ENCODE measurements around the gene ZBTB16.

DNA sequence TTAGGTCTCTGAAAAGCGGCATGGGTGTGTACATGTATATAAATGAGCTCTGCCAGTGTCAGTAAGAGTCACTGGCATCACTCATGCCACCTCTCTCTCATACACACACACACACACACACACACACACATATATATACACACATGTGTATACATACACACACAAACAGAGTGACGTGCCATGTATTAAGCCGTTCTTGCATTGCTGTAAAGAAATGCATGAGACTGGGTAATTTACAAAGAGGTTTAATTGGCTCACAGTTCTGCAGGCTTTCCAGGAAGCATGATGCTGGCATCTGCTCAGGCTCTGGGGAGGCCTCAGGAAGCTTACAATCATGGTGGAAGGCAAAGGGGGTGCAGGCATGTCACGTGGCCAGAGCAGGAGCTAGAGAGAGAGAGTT, 131.1 kb downstream of the ZBTB16 start:
- TF ChIP-seq POLR2A (IDR thresholded peaks at IDR 0.05; ENCODE audit: low read depth, low read length) (no peak), SMC3 (IDR thresholded peaks at IDR 0.05; ENCODE audit: low read depth, low read length) (no peak), RAD21 (IDR thresholded peaks at IDR 0.05; ENCODE audit: low read length) (no peak), MAFK (IDR thresholded peaks at IDR 0.05; ENCODE audit: low read depth, low read length) (no peak)
- TF ChIP-seq, protein P1, sequence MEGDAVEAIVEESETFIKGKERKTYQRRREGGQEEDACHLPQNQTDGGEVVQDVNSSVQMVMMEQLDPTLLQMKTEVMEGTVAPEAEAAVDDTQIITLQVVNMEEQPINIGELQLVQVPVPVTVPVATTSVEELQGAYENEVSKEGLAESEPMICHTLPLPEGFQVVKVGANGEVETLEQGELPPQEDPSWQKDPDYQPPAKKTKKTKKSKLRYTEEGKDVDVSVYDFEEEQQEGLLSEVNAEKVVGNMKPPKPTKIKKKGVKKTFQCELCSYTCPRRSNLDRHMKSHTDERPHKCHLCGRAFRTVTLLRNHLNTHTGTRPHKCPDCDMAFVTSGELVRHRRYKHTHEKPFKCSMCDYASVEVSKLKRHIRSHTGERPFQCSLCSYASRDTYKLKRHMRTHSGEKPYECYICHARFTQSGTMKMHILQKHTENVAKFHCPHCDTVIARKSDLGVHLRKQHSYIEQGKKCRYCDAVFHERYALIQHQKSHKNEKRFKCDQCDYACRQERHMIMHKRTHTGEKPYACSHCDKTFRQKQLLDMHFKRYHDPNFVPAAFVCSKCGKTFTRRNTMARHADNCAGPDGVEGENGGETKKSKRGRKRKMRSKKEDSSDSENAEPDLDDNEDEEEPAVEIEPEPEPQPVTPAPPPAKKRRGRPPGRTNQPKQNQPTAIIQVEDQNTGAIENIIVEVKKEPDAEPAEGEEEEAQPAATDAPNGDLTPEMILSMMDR (conservative IDR thresholded peaks at IDR 0.05; ENCODE audit: low read depth, low read length): no peak
- TF ChIP-seq, protein P2, sequence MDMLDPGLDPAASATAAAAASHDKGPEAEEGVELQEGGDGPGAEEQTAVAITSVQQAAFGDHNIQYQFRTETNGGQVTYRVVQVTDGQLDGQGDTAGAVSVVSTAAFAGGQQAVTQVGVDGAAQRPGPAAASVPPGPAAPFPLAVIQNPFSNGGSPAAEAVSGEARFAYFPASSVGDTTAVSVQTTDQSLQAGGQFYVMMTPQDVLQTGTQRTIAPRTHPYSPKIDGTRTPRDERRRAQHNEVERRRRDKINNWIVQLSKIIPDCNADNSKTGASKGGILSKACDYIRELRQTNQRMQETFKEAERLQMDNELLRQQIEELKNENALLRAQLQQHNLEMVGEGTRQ (IDR thresholded peaks at IDR 0.05; ENCODE audit: low read depth, low read length): no peak

Measured in IMR-90 (cell line).